K562 (cell line): Measurements from ENCODE around the gene PTGES3. TPM values are rescaled to one million over a fixed set of nuclear protein-coding genes. Genes with fewer than 3 reads are reported as not detected.

ENCODE experiments used
- BDP1 ChIP-seq: IDR thresholded peaks from 3 replicates; pipeline ENCODE4 v1.6.1; 2011; ENCODE audit not compliant: insufficient read length, insufficient read depth
- EGR1 ChIP-seq: fragments of 450-650 bp; conservative IDR thresholded peaks from 2 replicates; pipeline ENCODE4 v1.6.1; 2017; ENCODE audit warnings: mild to moderate bottlenecking
- EP400 ChIP-seq: fragments of 450-650 bp; IDR thresholded peaks from 2 replicates; pipeline ENCODE4 v1.6.1; 2017; ENCODE audit warnings: antibody characterized with exemption, mild to moderate bottlenecking, moderate library complexity
- MCM5 ChIP-seq: fragments of 450-650 bp; IDR thresholded peaks from 2 replicates; pipeline ENCODE4 v1.6.1; 2016; ENCODE audit warnings: low read depth
- NONO ChIP-seq, 2 experiments: fragments of 200-400 bp in 1 of 2; fragments of 450-650 bp in 1 of 2; formaldehyde crosslinking in 1 of 2; IDR thresholded peaks; 2 replicates each; pipeline ENCODE4 v1.6.1; 2017; ENCODE audit warnings: low read depth in 2 of 2, mild to moderate bottlenecking in 2 of 2, moderate library complexity in 2 of 2, low read length in 1 of 2
- PRPF4 ChIP-seq: fragments of 200-400 bp; formaldehyde crosslinking; IDR thresholded peaks from one replicate; pipeline ENCODE4 v1.6.1; 2017; ENCODE audit warnings: low read length, low read depth, mild to moderate bottlenecking; ENCODE audit not compliant: insufficient read depth, poor library complexity, severe bottlenecking
- RBM17 ChIP-seq: fragments of 200-400 bp; formaldehyde crosslinking; IDR thresholded peaks from 2 replicates; pipeline ENCODE4 v1.6.1; 2017; ENCODE audit warnings: low read depth, mild to moderate bottlenecking, low read length, borderline replicate concordance
- SOX6 ChIP-seq: fragments of 450-650 bp; IDR thresholded peaks from 2 replicates; pipeline ENCODE4 v1.6.1; 2014; ENCODE audit warnings: mild to moderate bottlenecking
- SREBF2 ChIP-seq: sonication (generic); formaldehyde crosslinking; IDR thresholded peaks from 2 replicates; pipeline ENCODE4 v1.4.0; 2020; ENCODE audit warnings: mild to moderate bottlenecking, missing genetic modification reagents
- TAF15 ChIP-seq: fragments of 200-400 bp; formaldehyde crosslinking; IDR thresholded peaks from 2 replicates; pipeline ENCODE4 v1.6.1; 2017; ENCODE audit warnings: mild to moderate bottlenecking, low read depth, low read length, moderate library complexity
- THRAP3 ChIP-seq: fragments of 450-650 bp; IDR thresholded peaks from 2 replicates; pipeline ENCODE4 v1.6.1; 2016; ENCODE audit warnings: mild to moderate bottlenecking, inconsistent platforms, borderline replicate concordance
- ZNF224 ChIP-seq: sonication (generic); formaldehyde crosslinking; IDR thresholded peaks from 2 replicates; pipeline ENCODE4 v1.8.0; 2022; ENCODE audit warnings: mild to moderate bottlenecking, missing genetic modification reagents
- ZNF253 ChIP-seq: fragments of 250-450 bp; sonication (Bioruptor Pico); conservative IDR thresholded peaks from 2 replicates; pipeline ENCODE4 v1.6.1; 2021; ENCODE audit warnings: mild to moderate bottlenecking
- ZNF696 ChIP-seq: fragments of 250-450 bp; sonication (Bioruptor Pico); conservative IDR thresholded peaks from 2 replicates; pipeline ENCODE4 v1.4.0; 2020; ENCODE audit warnings: mild to moderate bottlenecking, moderate library complexity
- polyA plus RNA-seq, 8 experiments: library from polyadenylated mRNA; depleted of rRNA in 4 of 8; stranded (reverse) in 5 of 8; unstranded in 3 of 8; fragments of >200 nt; fragmentation: Nextera tagmentation in 2 of 8; fragmentation: Illumina TruSeq in 1 of 8; extraction: Ambion mirVana in 2 of 8; extraction: Trizol in 1 of 8; gene quantifications; 2 replicates each; pipeline versions ENCODE4 v1.2.1 to v1.2.3, GENCODE V29; 2011 to 2014; ENCODE audit warnings: inconsistent platforms in 1 of 8, missing spikeins in 1 of 8
- total RNA-seq, 7 experiments: library from RNA; depleted of rRNA in 6 of 7; stranded (reverse); fragments of >200 nt in 6 of 7; fragmentation: Illumina TruSeq in 2 of 7; extraction: Trizol in 2 of 7; gene quantifications; 2 replicates each; pipeline versions ENCODE4 v1.2.1 to v1.2.3, GENCODE V29; 2011 to 2021; ENCODE audit warnings: low replicate concordance in 1 of 7
- TF ChIP-seq, protein P1 (sequence below): fragments of 450-650 bp; formaldehyde crosslinking; IDR thresholded peaks from 2 replicates; pipeline ENCODE4 v1.4.0; 2022; ENCODE audit warnings: missing genetic modification characterization
- TF ChIP-seq, protein P2 (sequence below), 2 experiments: fragments of 450-650 bp in 1 of 2; IDR thresholded peaks; 2 replicates each; pipeline ENCODE4 v1.6.1; 2011 to 2017; ENCODE audit warnings: low read depth in 2 of 2, antibody characterized with exemption in 1 of 2, borderline replicate concordance in 1 of 2, low read length in 1 of 2, mild to moderate bottlenecking in 1 of 2, mixed read lengths in 1 of 2; ENCODE audit not compliant: control insufficient read depth in 1 of 2
- TF ChIP-seq, protein P3 (sequence below): fragments of 150-350 bp; IDR thresholded peaks from 2 replicates; pipeline ENCODE4 v1.6.1; 2014; ENCODE audit warnings: low read depth, mild to moderate bottlenecking, low read length, borderline replicate concordance
- TF ChIP-seq, protein P4 (sequence below), 2 experiments: fragments of 250-450 bp in 1 of 2; fragments of 450-650 bp in 1 of 2; sonication (Bioruptor Pico) in 1 of 2; IDR thresholded peaks; 2 replicates each; pipeline versions ENCODE4 v1.6.1 to v1.8.0; 2016 to 2021; ENCODE audit warnings: mild to moderate bottlenecking in 2 of 2, moderate library complexity in 2 of 2, missing compliant biosample characterization in 1 of 2, missing genetic modification characterization in 1 of 2

Gene PTGES3
- total and polyA plus RNA-seq, 9 of the 15 experiments (the other 6 are each of a cell fraction or from before 2014, with no cell fraction given), result 163 to 501 (median 213) TPM

DNA sequence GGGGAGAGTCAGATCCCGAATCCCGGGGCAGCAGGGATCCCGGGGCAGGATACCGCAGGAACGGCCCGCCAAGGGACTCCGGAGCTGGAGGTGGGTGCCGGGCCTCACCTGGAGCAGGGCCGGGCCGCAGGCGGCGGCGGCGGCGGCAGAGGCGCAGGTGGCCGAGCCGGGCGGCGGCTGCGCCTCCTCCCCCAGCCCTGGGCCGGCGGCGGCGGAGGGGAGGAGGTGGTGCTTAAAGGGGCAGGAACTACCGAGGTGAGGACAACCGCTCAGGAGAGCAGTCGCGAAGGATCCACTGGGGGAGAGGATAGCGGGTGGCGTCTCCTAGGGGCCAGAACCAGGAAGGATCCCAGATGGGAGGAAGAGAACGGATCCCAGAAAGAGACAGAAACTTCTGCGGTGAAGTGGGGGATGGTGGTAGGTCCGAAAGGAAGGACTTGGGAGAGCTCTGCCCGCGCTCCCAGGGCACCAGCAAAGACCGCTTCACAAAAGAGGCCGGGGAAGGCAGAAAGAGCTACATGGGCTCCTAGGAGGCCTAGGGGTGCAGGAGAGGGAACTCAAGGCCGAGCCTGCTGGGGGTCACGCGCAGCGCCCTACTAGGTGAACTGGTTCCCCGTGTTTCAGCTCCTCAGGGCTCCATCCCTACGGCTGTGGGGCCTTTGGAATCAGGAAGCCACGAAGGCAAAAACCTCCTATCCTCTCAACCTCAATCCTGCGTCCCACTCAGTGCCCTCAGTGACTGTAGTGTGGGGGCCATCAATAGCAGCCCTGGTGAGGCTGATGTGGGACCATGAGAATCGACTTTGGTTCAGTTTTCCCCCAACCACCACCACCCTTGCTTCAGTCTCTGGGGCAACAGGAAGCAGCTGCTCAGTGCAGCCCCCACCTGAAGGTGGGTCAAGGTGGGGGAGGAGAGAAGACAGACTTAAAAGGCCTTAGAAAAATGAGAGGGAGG is 53.0 kb downstream of the PTGES3 start (continued):
- TF ChIP-seq, protein P1, sequence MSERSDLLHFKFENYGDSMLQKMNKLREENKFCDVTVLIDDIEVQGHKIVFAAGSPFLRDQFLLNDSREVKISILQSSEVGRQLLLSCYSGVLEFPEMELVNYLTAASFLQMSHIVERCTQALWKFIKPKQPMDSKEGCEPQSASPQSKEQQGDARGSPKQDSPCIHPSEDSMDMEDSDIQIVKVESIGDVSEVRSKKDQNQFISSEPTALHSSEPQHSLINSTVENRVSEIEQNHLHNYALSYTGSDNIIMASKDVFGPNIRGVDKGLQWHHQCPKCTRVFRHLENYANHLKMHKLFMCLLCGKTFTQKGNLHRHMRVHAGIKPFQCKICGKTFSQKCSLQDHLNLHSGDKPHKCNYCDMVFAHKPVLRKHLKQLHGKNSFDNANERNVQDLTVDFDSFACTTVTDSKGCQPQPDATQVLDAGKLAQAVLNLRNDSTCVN (CRISPR knock-in tag), result no peak
- TF ChIP-seq, protein P2, sequence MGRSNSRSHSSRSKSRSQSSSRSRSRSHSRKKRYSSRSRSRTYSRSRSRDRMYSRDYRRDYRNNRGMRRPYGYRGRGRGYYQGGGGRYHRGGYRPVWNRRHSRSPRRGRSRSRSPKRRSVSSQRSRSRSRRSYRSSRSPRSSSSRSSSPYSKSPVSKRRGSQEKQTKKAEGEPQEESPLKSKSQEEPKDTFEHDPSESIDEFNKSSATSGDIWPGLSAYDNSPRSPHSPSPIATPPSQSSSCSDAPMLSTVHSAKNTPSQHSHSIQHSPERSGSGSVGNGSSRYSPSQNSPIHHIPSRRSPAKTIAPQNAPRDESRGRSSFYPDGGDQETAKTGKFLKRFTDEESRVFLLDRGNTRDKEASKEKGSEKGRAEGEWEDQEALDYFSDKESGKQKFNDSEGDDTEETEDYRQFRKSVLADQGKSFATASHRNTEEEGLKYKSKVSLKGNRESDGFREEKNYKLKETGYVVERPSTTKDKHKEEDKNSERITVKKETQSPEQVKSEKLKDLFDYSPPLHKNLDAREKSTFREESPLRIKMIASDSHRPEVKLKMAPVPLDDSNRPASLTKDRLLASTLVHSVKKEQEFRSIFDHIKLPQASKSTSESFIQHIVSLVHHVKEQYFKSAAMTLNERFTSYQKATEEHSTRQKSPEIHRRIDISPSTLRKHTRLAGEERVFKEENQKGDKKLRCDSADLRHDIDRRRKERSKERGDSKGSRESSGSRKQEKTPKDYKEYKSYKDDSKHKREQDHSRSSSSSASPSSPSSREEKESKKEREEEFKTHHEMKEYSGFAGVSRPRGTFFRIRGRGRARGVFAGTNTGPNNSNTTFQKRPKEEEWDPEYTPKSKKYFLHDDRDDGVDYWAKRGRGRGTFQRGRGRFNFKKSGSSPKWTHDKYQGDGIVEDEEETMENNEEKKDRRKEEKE (IDR thresholded peaks at IDR 0.05; ENCODE audit: borderline replicate concordance in 1 of 2, control insufficient read depth in 1 of 2, low read depth in 2 of 2, low read length in 1 of 2), result no peak
- TF ChIP-seq PRPF4, result no peak
- TF ChIP-seq THRAP3, result no peak
- no peak for TF ChIP-seq MCM5
- no peak; the same call in none of the 2 replicates for TF ChIP-seq SOX6
- no peak for TF ChIP-seq EGR1
- no peak for TF ChIP-seq ZNF224 (CRISPR knock-in tag)
- TF ChIP-seq SREBF2 (CRISPR knock-in tag), result no peak
- TF ChIP-seq, protein P3, sequence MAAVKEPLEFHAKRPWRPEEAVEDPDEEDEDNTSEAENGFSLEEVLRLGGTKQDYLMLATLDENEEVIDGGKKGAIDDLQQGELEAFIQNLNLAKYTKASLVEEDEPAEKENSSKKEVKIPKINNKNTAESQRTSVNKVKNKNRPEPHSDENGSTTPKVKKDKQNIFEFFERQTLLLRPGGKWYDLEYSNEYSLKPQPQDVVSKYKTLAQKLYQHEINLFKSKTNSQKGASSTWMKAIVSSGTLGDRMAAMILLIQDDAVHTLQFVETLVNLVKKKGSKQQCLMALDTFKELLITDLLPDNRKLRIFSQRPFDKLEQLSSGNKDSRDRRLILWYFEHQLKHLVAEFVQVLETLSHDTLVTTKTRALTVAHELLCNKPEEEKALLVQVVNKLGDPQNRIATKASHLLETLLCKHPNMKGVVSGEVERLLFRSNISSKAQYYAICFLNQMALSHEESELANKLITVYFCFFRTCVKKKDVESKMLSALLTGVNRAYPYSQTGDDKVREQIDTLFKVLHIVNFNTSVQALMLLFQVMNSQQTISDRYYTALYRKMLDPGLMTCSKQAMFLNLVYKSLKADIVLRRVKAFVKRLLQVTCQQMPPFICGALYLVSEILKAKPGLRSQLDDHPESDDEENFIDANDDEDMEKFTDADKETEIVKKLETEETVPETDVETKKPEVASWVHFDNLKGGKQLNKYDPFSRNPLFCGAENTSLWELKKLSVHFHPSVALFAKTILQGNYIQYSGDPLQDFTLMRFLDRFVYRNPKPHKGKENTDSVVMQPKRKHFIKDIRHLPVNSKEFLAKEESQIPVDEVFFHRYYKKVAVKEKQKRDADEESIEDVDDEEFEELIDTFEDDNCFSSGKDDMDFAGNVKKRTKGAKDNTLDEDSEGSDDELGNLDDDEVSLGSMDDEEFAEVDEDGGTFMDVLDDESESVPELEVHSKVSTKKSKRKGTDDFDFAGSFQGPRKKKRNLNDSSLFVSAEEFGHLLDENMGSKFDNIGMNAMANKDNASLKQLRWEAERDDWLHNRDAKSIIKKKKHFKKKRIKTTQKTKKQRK, result no peak
- TF ChIP-seq RBM17, result no peak
- TF ChIP-seq ZNF253 (CRISPR knock-in tag), result no peak
- no peak for TF ChIP-seq TAF15
- TF ChIP-seq BDP1, result no peak
- peak; percentile 25; the same call in 1 of the 2 replicates for TF ChIP-seq EP400
- TF ChIP-seq NONO (IDR thresholded peaks at IDR 0.05; ENCODE audit: low read depth in 2 of 2, low read length in 1 of 2), result peak in 1 of 2 experiments; percentile 53; a peak in 1 of 4 replicates
- TF ChIP-seq, protein P4, sequence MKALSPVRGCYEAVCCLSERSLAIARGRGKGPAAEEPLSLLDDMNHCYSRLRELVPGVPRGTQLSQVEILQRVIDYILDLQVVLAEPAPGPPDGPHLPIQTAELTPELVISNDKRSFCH (CRISPR knock-in tag; IDR thresholded peaks at IDR 0.05), result no peak
- TF ChIP-seq, protein P4 (tag; IDR thresholded peaks at IDR 0.05), result no peak
- no peak for TF ChIP-seq ZNF696 (CRISPR knock-in tag)
